Kidney tubule cell (primary cell): ENCODE data around the gene ADI1.
"Not testable (repeated sequence)": the region's sequence is repeated elsewhere in the genome, so short reads cannot be mapped to it uniquely, and the experiment has no call there.

Source experiments
- DNase-seq: peaks from one replicate; pipeline ENCODE4 v3.0.0-alpha.2; 2018; ENCODE audit warnings: low spot score

Gene ADI1

GRCh38 chr2:3529316-3530025 is 10.1 kb upstream of the ADI1 start:
- no peak for DNase-seq

- DNase-seq: no peak
These were observed 8.8 kb upstream of the ADI1 start for GRCh38 chr2:3527886-3528785.

GRCh38 chr2:3526871-3527270 is 7.5 kb upstream of the ADI1 start:
- DNase-seq: no peak

GRCh38 chr2:3523551-3524041 is 4.3 kb upstream of the ADI1 start:
- DNase-seq: peak; percentile 44

- DNase-seq: no peak
These were observed 3.7 kb upstream of the ADI1 start for GRCh38 chr2:3522961-3523421.

GRCh38 chr2:3520591-3520990 is 1.3 kb upstream of the ADI1 start:
- no peak for DNase-seq

GRCh38 chr2:3518496-3519254 is 656 bp downstream of the ADI1 start:
- peak; percentile 98 for DNase-seq

- DNase-seq: no peak
These were observed 1.3 kb downstream of the ADI1 start for GRCh38 chr2:3517948-3518495.

GRCh38 chr2:3516831-3517230 is 2.5 kb downstream of the ADI1 start:
- DNase-seq: no peak

- not testable (repeated sequence) for DNase-seq
These were observed 3.9 kb downstream of the ADI1 start for GRCh38 chr2:3515438-3515837.

GRCh38 chr2:3513026-3513810 is 6.1 kb downstream of the ADI1 start:
- DNase-seq: no peak

GRCh38 chr2:3512086-3512485 is 7.2 kb downstream of the ADI1 start:
- DNase-seq: no peak

GRCh38 chr2:3505771-3506170 is 13.6 kb downstream of the ADI1 start:
- no peak for DNase-seq

GRCh38 chr2:3504741-3505140 is 14.6 kb downstream of the ADI1 start:
- DNase-seq: no peak

GRCh38 chr2:3503483-3503882 is 15.8 kb downstream of the ADI1 start:
- DNase-seq: no peak

GRCh38 chr2:3503046-3503445 is 16.3 kb downstream of the ADI1 start:
- no peak for DNase-seq

GRCh38 chr2:3500326-3500899 is 18.9 kb downstream of the ADI1 start:
- DNase-seq: no peak

- DNase-seq: no peak
These were observed 20.4 kb downstream of the ADI1 start for GRCh38 chr2:3498783-3499394.

- DNase-seq: not testable (repeated sequence)
These were observed 22.6 kb downstream of the ADI1 start for GRCh38 chr2:3496708-3497080.

GRCh38 chr2:3494984-3495666 is 24.2 kb downstream of the ADI1 start:
- DNase-seq: no peak
